Hematopoietic multipotent progenitor cell treated with erythropoietin and hydrocortisone succinate and interleukin-3 and kit ligand, for 6 days (in vitro differentiated cells): Measurements from ENCODE around the gene UIMC1.
"Not testable (repeated sequence)": the region's sequence is repeated elsewhere in the genome, so short reads cannot be mapped to it uniquely, and the experiment has no call there.

ENCODE experiments used
- DNase-seq: peaks from one replicate; pipeline ENCODE4 v3.0.0-alpha.2; 2015

The UIMC1 gene

GRCh38 chr5:177006265-177006972, at the start of gene UIMC1:
Gene UIMC1 (minus strand): TSS chr5:177006779. CDS start chr5:176982615, 24,164 bp downstream.
- peak; percentile 93 for DNase-seq

GRCh38 chr5:177049285-177049684, 42.7 kb upstream of the UIMC1 start:
- DNase-seq: peak; percentile 25

GRCh38 chr5:177048531-177048930, 42.0 kb upstream of the UIMC1 start:
- not testable (repeated sequence) for DNase-seq

- DNase-seq: no peak
Observed at GRCh38 chr5:177045631-177046030, 39.1 kb upstream of the UIMC1 start.

GRCh38 chr5:177044641-177045040, 38.1 kb upstream of the UIMC1 start:
- DNase-seq: no peak

GRCh38 chr5:177043958-177044357, 37.4 kb upstream of the UIMC1 start:
- DNase-seq: no peak

GRCh38 chr5:177043114-177043513, 36.5 kb upstream of the UIMC1 start:
- DNase-seq: no peak

- no peak for DNase-seq
Observed at GRCh38 chr5:177041936-177042335, 35.4 kb upstream of the UIMC1 start.

GRCh38 chr5:177040814-177041420, 34.3 kb upstream of the UIMC1 start:
- DNase-seq: no peak

GRCh38 chr5:177036921-177037320, 30.3 kb upstream of the UIMC1 start:
- no peak for DNase-seq

- DNase-seq: no peak
Observed at GRCh38 chr5:177036443-177036842, 29.9 kb upstream of the UIMC1 start.

- no peak for DNase-seq
Observed at GRCh38 chr5:177035976-177036375, 29.4 kb upstream of the UIMC1 start.

GRCh38 chr5:177029498-177029897, 22.9 kb upstream of the UIMC1 start:
- DNase-seq: no peak

GRCh38 chr5:177027665-177028064, 21.1 kb upstream of the UIMC1 start:
- no peak for DNase-seq

GRCh38 chr5:177025101-177025601, 18.6 kb upstream of the UIMC1 start:
- peak; percentile 89 for DNase-seq

- no peak for DNase-seq
Observed at GRCh38 chr5:177024559-177024958, 18.0 kb upstream of the UIMC1 start.

GRCh38 chr5:177023303-177023664, 16.7 kb upstream of the UIMC1 start:
- DNase-seq: peak; percentile 52

- peak; percentile 98 for DNase-seq
Observed at GRCh38 chr5:177022386-177023302, 16.1 kb upstream of the UIMC1 start, which contains the start of gene ZNF346. Gene ZNF346 (plus strand): TSS chr5:177022696. CDS start chr5:177022739, 43 bp downstream.

GRCh38 chr5:177020033-177020432, 13.5 kb upstream of the UIMC1 start:
- DNase-seq: no peak

GRCh38 chr5:177018341-177018740, 11.8 kb upstream of the UIMC1 start:
- no peak for DNase-seq

GRCh38 chr5:177015156-177015555, 8.6 kb upstream of the UIMC1 start:
- no peak for DNase-seq

- DNase-seq: no peak
Observed at GRCh38 chr5:177010153-177010552, 3.6 kb upstream of the UIMC1 start.

GRCh38 chr5:177008716-177009115, 2.1 kb upstream of the UIMC1 start:
- DNase-seq: no peak
